NCI-H526 treated with DMSO at 0.1 percent for 48 hours (cell line): ENCODE results near the gene XPR1.
"Not testable (repeated sequence)": the region's sequence is repeated elsewhere in the genome, so short reads cannot be mapped to it uniquely, and the experiment has no call there.

Experiments used
- DNase-seq: peaks from one replicate; lab custom pipeline; 2025; lab: John Stamatoyannopoulos, UW

Gene XPR1

DNA sequence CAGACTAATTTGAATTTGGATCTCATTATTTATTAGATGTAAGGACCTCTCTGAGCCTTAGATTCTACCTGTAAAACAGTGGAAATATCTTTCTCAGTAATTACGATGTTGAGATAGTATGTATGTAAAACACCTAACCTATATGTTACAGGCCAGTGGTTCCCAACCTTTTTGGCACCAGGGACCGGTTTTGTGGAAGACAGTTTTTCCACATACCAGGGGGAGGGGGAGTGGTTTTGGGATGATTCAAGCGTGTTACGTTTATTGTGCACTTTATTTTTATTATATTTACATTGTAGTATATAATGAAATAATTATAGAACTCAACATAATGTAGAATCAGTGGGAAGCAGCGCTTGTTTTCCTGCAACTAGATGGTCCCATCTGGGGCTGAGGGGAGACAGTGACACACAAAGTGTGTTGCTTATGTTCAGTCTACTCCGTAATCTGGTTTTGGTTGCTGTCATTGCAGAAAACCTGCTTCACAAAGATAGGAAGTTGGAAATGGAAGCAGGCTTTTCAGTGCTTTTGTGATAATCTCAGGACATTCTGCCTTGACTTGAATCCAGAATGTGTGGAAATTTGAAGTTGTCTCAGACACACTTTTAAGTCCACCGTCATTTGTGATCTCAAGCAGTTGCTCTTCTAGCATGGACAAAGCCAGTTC lies 12.8 kb downstream of the XPR1 start:
- no peak for DNase-seq

GRCh38 chr1:180645261-180645660 lies 13.4 kb downstream of the XPR1 start:
- DNase-seq, result not testable (repeated sequence)

- DNase-seq, result no peak
These were observed 14.3 kb downstream of the XPR1 start for GRCh38 chr1:180646093-180646492.

DNA sequence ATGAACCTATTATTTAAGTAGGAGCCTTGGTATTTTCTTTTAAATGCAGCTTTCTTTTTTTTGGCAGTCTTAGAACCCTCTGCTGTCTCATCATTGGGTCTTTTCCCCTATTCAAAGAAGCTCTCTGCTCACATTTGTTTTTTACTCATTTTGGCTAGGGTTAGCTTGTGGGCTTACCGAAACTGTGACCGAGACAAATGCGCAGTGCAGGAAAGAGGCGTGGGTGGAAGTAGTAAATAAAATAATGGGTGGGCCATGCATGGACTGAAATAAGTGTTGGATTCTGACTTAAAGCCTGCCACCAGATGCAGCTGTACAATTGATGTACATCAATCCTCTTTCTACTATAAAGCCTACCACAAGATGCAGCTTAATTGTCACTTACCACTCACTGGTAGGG lies 14.7 kb downstream of the XPR1 start:
- no peak for DNase-seq

- no peak for DNase-seq
These were observed 21.0 kb downstream of the XPR1 start for GRCh38 chr1:180652792-180653191.

DNA sequence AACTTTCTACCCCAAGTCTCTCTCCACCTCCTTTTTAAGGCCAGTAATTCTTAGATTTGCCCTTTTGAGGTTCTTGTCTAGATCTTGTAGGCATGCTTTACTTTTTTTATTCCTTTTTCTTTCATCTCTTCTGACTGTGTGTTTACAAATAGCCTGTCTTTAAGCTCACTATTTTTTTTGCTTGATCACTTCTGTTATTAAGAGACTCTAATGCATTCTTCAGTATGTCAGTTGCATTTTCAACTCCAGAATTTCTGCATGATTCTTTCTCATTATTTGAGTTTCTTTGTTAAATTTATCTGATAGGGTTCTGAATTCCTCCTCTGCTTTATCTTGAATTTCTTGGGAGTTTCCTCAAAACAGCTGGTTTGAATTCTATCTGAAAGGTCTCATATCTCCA lies 30.9 kb downstream of the XPR1 start:
- DNase-seq, result no peak

- DNase-seq, result no peak
These were observed 38.9 kb downstream of the XPR1 start for GRCh38 chr1:180670681-180671080.

DNA sequence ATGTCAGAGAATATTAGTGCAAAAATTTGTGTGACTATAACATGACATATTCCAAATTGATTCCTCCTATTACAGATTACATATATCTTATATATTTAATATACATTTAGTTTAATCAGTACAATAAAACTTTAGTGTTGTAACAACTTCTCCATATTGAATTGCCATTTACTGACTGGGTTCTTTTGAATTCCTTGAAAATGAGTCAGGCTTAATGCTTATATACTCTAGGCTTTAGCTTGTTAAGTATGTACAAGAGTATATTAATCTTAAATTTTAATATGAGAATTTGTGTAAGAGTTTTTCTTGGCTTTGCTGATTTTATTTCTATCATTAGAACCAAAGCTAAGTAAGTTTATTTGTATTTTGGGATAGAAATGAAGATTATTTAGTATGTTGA lies 40.3 kb downstream of the XPR1 start:
- DNase-seq, result no peak

- no peak for DNase-seq
These were observed 40.7 kb downstream of the XPR1 start for GRCh38 chr1:180672505-180672904.

- no peak for DNase-seq
These were observed 43.0 kb downstream of the XPR1 start for GRCh38 chr1:180674603-180675530.

- no peak for DNase-seq
These were observed 43.8 kb downstream of the XPR1 start for GRCh38 chr1:180675586-180675985.

DNA sequence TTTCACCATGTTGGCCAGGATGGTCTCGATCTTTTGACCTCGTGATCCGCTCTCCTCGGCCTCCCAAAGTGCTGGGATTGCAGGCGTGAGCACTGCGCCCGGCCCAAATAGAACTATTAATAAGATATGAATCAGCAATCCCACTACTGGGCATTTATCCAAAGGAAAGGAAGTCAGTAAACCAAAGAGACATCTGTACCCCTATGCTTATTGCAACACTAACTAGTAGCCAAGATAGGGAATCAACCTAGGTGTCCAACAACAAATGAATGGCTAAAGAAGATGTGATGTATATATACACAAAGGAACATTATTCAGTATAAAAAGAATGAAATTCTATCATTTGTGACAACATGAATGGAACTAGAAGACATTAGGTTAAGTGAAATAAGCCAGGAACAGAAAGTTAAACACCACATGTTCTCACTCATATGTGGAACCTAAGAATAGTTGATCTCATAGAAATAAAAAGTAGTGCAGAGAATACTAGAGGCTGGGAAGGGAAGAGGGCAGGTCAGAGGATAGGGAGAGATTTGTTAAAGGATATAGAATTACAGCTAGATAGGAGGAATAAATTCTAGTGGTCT lies 48.8 kb downstream of the XPR1 start:
- DNase-seq, result no peak

DNA sequence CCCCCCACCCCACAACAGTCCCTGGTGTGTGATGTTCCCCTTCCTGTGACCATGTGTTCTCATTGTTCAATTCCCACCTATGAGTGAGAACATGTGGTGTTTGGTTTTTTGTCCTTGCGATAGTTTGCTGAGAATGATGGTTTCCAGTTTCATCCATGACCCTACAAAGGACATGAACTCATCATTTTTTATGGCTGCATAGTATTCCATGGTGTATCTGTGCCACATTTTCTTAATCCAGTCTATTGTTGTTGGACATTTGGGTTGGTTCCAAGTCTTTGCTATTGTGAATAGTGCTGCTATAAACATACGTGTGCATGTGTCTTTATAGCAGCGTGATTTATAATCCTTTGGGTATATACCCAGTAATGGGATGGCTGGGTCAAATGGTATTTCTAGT lies 51.3 kb downstream of the XPR1 start:
- not testable (repeated sequence) for DNase-seq

GRCh38 chr1:180691322-180691913 lies 59.6 kb downstream of the XPR1 start:
- no peak for DNase-seq

DNA sequence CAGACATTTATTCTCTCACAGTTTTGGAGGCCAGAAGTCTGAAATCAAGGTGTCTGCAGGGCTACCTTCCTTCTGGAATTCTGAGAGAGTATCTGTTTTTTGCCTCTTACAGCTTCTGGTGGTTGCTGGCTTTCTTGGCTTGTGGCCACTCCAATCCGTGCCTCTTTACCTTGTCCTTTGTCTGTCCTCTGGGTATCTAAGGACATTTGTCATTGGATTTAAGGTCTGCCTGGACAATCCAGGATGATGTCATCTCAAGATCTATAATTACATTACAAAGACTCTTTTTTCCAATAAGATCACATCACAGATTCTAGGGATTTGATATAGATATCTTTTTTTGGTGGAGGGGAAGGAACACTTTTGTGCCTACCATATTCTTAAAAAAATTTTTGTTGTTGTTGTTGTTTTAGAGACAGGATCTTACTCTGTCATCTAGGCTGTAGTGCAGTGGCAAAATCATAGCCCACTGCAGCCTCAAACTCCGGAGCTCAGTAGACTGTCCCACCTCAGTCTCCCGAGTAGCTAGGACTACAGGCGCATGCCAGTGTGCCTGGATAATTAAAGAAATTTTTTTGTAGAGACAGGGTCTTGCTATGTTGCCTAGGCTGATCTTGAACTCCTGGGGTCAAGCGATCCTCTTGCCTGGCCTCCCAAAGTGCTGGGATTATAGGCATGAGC lies 61.9 kb downstream of the XPR1 start:
- no peak for DNase-seq

- no peak for DNase-seq
These were observed 63.5 kb downstream of the XPR1 start for GRCh38 chr1:180695282-180695681.

DNA sequence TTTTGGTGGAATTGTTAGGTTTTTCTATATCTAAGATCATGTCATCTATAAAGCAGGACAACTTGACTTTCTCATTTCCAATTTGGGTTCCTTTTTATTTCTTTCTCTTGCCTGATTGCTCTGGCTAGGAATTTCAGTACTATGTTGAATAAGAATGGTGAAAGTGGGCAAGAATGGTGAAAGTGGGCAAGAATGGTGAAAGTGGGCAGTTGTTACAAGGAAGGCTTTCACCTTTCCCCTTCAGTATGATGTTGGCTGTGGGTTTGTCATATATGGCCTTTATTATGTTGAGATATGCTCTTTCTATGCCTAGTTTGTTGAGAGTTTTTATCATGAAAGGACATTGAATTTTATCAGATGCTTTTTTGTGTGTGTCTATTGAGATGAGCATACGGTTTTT lies 64.5 kb downstream of the XPR1 start:
- no peak for DNase-seq

DNA sequence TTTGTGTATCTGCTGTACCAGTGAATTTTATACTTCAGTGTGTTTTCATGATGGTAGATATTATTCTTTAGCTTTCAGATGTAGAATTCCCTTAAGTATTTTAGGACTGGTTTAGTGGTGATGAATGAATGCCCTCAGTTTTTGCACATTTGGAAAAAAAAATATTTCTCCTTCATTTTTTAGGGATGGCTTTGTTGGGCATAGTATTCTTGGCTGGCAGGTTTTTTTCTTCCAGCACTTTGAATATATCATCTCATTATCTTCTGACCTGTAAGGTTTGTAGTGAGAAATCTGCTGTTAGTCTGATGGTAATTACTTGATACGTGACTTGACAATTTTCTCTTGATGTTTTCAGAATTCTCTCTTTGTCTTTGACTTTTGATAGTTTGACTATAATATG lies 66.8 kb downstream of the XPR1 start:
- DNase-seq, result no peak

GRCh38 chr1:180702376-180702775 lies 70.6 kb downstream of the XPR1 start:
- DNase-seq, result not testable (repeated sequence)

DNA sequence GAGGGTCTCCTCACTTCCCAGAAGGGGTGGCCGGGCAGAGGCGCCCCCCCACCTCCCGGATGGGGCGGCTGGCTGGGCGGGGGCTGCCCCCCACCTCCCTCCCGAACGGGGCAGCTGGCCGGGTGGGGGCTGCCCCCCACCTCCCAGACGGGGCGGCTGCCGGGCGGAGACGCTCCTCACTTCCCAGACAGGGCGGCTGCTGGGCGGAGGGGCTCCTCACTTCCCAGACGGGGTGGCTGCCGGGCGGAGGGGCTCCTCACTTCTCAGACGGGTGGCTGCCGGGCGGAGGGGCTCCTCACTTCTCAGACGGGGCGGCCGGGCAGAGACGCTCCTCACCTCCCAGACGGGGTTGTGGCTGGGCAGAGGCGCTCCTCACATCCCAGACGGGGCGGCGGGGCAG lies 78.9 kb downstream of the XPR1 start:
- DNase-seq, result not testable (repeated sequence)

DNA sequence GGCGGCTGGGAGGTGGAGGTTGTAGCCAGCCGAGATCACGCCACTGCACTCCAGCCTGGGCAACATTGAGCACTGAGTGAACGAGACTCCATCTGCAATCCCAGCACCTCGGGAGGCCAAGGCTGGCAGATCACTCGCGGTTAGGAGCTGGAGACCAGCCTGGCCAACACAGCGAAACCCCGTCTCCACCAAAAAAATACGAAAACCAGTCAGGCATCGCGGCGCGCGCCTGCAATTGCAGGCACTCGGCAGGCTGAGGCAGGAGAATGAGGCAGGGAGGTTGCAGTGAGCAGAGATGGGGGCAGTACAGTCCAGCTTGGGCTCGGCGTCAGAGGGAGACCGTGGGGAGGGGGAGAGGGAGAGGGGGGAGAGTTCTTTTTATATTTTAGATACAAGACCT lies 79.4 kb downstream of the XPR1 start:
- not testable (repeated sequence) for DNase-seq

DNA sequence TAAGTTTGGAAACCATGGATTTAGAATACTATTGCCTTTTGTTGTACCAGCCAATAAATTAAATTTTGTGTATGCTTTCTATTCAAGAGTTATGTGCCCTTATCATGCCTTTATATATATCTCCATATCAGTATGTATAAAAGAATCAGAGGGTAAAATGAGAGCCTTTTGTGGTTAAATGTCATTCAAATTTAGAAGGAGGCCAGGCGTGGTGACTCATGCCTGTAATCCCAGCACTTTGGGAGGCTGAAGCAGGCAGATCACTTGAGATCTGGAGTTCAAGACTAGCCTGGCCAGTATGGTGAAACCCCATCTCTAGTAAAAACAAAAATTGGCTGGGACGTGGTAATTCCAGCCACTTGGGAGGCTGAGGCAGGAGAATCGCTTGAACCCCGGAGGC lies 88.9 kb downstream of the XPR1 start:
- DNase-seq, result no peak
